Mammary epithelial cell (primary cell): Measurements from ENCODE around the gene ARSB.

Experiments used
- EZH2 ChIP-seq: IDR thresholded peaks from 2 replicates; pipeline ENCODE4 v1.6.1; 2012; ENCODE audit warnings: low read length, inconsistent platforms, borderline replicate concordance
- TF ChIP-seq, protein P1 (sequence below), 2 donors: IDR thresholded peaks in 1 of 2; conservative IDR thresholded peaks in 1 of 2; 2 replicates each; pipeline ENCODE4 v1.5.1; 2011 to 2012; ENCODE audit warnings: inconsistent platforms in 2 of 2, low read length in 2 of 2, mild to moderate bottlenecking in 2 of 2, control low read depth in 1 of 2, low read depth in 1 of 2; ENCODE audit not compliant: insufficient read depth in 1 of 2; ENCODE audit errors: extremely low read depth in 1 of 2

DNA sequence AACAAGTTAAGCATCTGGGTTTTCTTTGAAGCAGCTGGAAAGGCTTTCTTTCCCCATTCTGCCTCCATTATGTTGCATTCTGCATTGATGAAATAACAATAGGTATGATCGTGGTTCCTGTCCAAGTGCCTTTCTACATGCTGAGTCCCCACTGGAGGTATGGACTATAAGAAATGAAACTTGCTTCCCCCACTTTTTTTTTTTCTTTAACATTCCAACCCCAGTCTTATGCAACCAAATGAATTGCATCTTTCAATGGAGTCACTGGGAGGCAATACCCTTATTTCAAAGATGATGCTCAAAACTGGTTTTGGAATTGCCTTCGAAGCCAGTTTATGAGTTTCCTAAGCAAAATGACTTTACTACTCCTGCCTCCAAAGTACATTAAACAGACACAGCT, 58.9 kb downstream of the ARSB start:
- TF ChIP-seq, protein P1, sequence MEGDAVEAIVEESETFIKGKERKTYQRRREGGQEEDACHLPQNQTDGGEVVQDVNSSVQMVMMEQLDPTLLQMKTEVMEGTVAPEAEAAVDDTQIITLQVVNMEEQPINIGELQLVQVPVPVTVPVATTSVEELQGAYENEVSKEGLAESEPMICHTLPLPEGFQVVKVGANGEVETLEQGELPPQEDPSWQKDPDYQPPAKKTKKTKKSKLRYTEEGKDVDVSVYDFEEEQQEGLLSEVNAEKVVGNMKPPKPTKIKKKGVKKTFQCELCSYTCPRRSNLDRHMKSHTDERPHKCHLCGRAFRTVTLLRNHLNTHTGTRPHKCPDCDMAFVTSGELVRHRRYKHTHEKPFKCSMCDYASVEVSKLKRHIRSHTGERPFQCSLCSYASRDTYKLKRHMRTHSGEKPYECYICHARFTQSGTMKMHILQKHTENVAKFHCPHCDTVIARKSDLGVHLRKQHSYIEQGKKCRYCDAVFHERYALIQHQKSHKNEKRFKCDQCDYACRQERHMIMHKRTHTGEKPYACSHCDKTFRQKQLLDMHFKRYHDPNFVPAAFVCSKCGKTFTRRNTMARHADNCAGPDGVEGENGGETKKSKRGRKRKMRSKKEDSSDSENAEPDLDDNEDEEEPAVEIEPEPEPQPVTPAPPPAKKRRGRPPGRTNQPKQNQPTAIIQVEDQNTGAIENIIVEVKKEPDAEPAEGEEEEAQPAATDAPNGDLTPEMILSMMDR (conservative IDR thresholded peaks at IDR 0.05 in 1 of 2, IDR thresholded peaks at IDR 0.05 in 1 of 2; ENCODE audit: extremely low read depth in 1 of 2, insufficient read depth in 1 of 2, low read depth in 1 of 2, low read length in 2 of 2), result no peak
- no peak for TF ChIP-seq EZH2
